Measurements from ENCODE around the gene HEXIM2. TPM values are rescaled to one million over a fixed set of nuclear protein-coding genes. Genes with fewer than 3 reads are reported as not detected.
A peak's percentile ranks its signal among the peaks of the same experiment; 100 is the strongest.

HEXIM2 gene
- total and polyA plus RNA-seq, 2 of the 4 experiments (the other 2 are of a cell fraction): 4.5 to 6.1 TPM

DNA sequence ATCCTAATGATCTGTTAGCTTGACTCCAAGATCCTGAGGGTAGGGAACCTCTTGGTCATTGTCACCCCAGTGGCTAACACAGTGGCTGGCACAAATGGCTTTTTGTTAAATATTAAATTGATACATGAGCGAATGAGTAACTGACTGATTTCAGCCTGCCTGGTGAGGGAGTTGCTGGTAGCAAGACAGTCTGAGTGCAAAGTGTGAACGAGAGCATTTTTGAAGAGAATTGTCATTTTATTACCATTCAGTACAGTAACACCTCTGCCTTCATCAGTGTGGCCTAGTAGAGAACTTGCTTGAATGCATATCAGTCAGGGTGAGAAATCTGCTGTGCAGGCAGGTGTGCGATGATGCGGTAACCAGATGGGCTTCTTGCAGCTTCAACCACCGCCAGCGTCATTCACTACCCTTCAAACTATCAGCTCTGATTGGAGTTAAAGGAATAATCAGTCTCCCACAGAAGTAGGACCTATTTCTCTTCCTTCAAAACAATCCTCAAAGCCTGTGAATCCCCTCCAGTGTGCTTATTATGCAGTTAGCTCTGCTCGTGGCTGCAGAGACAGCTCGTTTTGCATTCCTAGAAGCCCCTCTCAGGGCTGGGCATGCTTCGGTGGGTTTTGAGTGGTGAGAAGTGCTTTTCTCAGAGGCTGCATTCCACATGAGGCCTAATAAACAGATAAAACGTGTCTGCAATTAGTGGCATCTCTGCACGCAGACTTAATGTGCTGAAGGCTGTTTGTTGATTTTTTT is 29.0 kb downstream of the HEXIM2 start:
- ChIA-PET CTCF (interaction anchor here (1.3 kb wide), 1 partner anchor 55 kb away, joined by 4 read pairs; the partner anchor contains the start of gene ACBD4), POLR2A (ENCODE audit: unreplicated experiment) (no interaction called here)
- H4K5ac ChIP-seq (ENCODE audit: low read depth, low read length): no peak overlapping the region
- intact Hi-C loops (cut with micrococcal nuclease) (no loop called here), dilution Hi-C loops (cut with HindIII; ENCODE audit: low sequenced_read_pairs, unreplicated experiment) (no loop called here), in situ Hi-C loops (cut with MboI; ENCODE audit: low sequenced_read_pairs) (no loop called here)
- H2BK15ac ChIP-seq (ENCODE audit: low read depth, low read length): no peak overlapping the region
- H3K9me3 ChIP-seq (ENCODE audit: control insufficient read depth, insufficient read depth, low read length): no peaks in the 10 kb centered on the region
- H2BK5ac ChIP-seq (ENCODE audit: low read depth, low read length, poor library complexity, severe bottlenecking): no peak overlapping the region
- TF ChIP-seq RFX5 (IDR thresholded peaks at IDR 0.05; ENCODE audit: low read depth, low read length) (no peak), SMC3 (IDR thresholded peaks at IDR 0.05; ENCODE audit: low read depth, low read length) (no peak), POLR2A (IDR thresholded peaks at IDR 0.05; ENCODE audit: low read depth, low read length) (no peak), MAFK (IDR thresholded peaks at IDR 0.05; ENCODE audit: low read depth, low read length) (no peak), MXI1 (IDR thresholded peaks at IDR 0.05; ENCODE audit: borderline replicate concordance, low read depth, low read length) (no peak), CEBPB (IDR thresholded peaks at IDR 0.05; ENCODE audit: low read depth, low read length) (no peak), FOS (IDR thresholded peaks at IDR 0.05; ENCODE audit: low read depth, low read length) (no peak), NFE2L2 (IDR thresholded peaks at IDR 0.05; ENCODE audit: low read depth, low read length) (no peak), USF2 (IDR thresholded peaks at IDR 0.05; ENCODE audit: low read depth, low read length) (no peak), RAD21 (IDR thresholded peaks at IDR 0.05; ENCODE audit: low read length) (no peak), ELK1 (IDR thresholded peaks at IDR 0.05; ENCODE audit: borderline replicate concordance, low read depth, low read length) (no peak), CHD1 (IDR thresholded peaks at IDR 0.05; ENCODE audit: low read depth, low read length) (no peak), RCOR1 (IDR thresholded peaks at IDR 0.05; ENCODE audit: insufficient replicate concordance, low read length) (no peak), BHLHE40 (IDR thresholded peaks at IDR 0.05; ENCODE audit: low read depth, low read length) (no peak), MAZ (IDR thresholded peaks at IDR 0.05; ENCODE audit: borderline replicate concordance, low read depth, low read length) (no peak)
- TF ChIP-seq, protein P1, sequence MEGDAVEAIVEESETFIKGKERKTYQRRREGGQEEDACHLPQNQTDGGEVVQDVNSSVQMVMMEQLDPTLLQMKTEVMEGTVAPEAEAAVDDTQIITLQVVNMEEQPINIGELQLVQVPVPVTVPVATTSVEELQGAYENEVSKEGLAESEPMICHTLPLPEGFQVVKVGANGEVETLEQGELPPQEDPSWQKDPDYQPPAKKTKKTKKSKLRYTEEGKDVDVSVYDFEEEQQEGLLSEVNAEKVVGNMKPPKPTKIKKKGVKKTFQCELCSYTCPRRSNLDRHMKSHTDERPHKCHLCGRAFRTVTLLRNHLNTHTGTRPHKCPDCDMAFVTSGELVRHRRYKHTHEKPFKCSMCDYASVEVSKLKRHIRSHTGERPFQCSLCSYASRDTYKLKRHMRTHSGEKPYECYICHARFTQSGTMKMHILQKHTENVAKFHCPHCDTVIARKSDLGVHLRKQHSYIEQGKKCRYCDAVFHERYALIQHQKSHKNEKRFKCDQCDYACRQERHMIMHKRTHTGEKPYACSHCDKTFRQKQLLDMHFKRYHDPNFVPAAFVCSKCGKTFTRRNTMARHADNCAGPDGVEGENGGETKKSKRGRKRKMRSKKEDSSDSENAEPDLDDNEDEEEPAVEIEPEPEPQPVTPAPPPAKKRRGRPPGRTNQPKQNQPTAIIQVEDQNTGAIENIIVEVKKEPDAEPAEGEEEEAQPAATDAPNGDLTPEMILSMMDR (conservative IDR thresholded peaks at IDR 0.05; ENCODE audit: low read depth, low read length): no peak
- peak overlapping the region; percentile 63 for H2AFZ ChIP-seq (replicated peaks; ENCODE audit: low read length, poor library complexity)
- H3K9me1 ChIP-seq (ENCODE audit: insufficient read depth, low read length): no peaks in the 10 kb centered on the region
- no peak for DNase-seq
- H3K79me1 ChIP-seq (ENCODE audit: low read depth in 1 of 2, low read length in 2 of 2): no peaks in the 10 kb centered on the region
- H2AK9ac ChIP-seq (replicated peaks; ENCODE audit: low read depth, low read length, poor library complexity): no peak overlapping the region
- H2BK120ac ChIP-seq (ENCODE audit: low read depth, low read length): no peak overlapping the region
- H4K8ac ChIP-seq (ENCODE audit: low read depth in 2 of 2, low read length in 2 of 2): no peak overlapping the region
- no peak overlapping the region for H3K23ac ChIP-seq (ENCODE audit: low read depth, low read length)
- no peaks in the 10 kb centered on the region for H3K36me3 ChIP-seq (ENCODE audit: control insufficient read depth, insufficient read depth, low read length)
- no peak overlapping the region for H3K18ac ChIP-seq (ENCODE audit: low read depth, low read length)
- H3K9ac ChIP-seq (ENCODE audit: low read depth, low read length): no peak overlapping the region
- no peak overlapping the region for H3K14ac ChIP-seq (replicated peaks; ENCODE audit: low read depth, low read length)
- H3K27ac ChIP-seq (ENCODE audit: insufficient read depth, low read length): no peak overlapping the region
- H3K27me3 ChIP-seq (ENCODE audit: control insufficient read depth, insufficient read depth, low read length): no peaks in the 10 kb centered on the region
- H4K91ac ChIP-seq (ENCODE audit: insufficient read depth, low read depth, low read length): no peak overlapping the region
- no peaks in the 10 kb centered on the region for H4K20me1 ChIP-seq (ENCODE audit: insufficient read depth, low read length)
- BruUV-seq (replicated peaks): no TSS peak
- H3K4ac ChIP-seq (ENCODE audit: low read depth, low read length): no peak overlapping the region
- 25% methylated on average over 2 of the region's 11 CpGs; no CpG with 5 or more reads in 1 of the 2 experiments for WGBS, 2 experiments (ENCODE audit: extremely low coverage in 2 of 2, insufficient read length in 1 of 2)
- no peak overlapping the region for H2AK5ac ChIP-seq (ENCODE audit: low read depth, low read length)
- no peaks in the 10 kb centered on the region for H3K4me1 ChIP-seq (ENCODE audit: control insufficient read depth, insufficient read depth, low read length)
- no peak overlapping the region for H3K4me2 ChIP-seq (ENCODE audit: low read depth, low read length)
- ATAC-seq (ENCODE audit: low read depth): no peak
- no peak overlapping the region for H2BK20ac ChIP-seq (ENCODE audit: low read depth, low read length)
- H3K56ac ChIP-seq (ENCODE audit: extremely low read depth, insufficient read depth, low read length): no peak overlapping the region
- H3K4me3 ChIP-seq (ENCODE audit: insufficient read depth, low read depth, low read length): no peak overlapping the region

Data from IMR-90 (cell line).